Bronchial epithelial cell (primary cell): ENCODE results near the gene WFDC12. TPM values are rescaled to one million over a fixed set of nuclear protein-coding genes. Genes with fewer than 3 reads are reported as not detected.

ENCODE experiments used
- DNase-seq: peaks from one replicate; pipeline ENCODE4 v3.0.0-alpha.2; 2010; ENCODE audit warnings: low read depth
- FAIRE-seq: peaks from 2 replicates; lab custom pipeline; 2011; peaks lifted over from hg19 to GRCh38; lab: Jason Lieb, UNC
- H3K27me3 ChIP-seq: 2 replicates; pipeline ENCODE4 v1.5.1; 2011; ENCODE audit warnings: low read length; ENCODE audit not compliant: control insufficient read depth, insufficient read depth
- H3K36me3 ChIP-seq: 2 replicates; pipeline ENCODE4 v1.5.1; 2011; ENCODE audit warnings: low read length; ENCODE audit not compliant: control insufficient read depth, insufficient read depth
- H3K4me3 ChIP-seq: 2 replicates; pipeline ENCODE4 v1.5.1; 2011; ENCODE audit warnings: mild to moderate bottlenecking, low read depth, low read length, control low read depth
- CTCF ChIP-seq: IDR thresholded peaks from 2 replicates; pipeline ENCODE4 v1.5.1; 2011; ENCODE audit warnings: mild to moderate bottlenecking, moderate library complexity, low read length, control low read depth, inconsistent platforms; ENCODE audit not compliant: insufficient read depth, severe bottlenecking
- total RNA-seq: library from RNA; depleted of rRNA; stranded (reverse); fragments of >200 nt; gene quantifications from 2 replicates; pipeline ENCODE4 v1.2.1, GENCODE V29; 2014

The WFDC12 gene
- total RNA-seq, 1 donor from 2014 or later: not detected

DNA sequence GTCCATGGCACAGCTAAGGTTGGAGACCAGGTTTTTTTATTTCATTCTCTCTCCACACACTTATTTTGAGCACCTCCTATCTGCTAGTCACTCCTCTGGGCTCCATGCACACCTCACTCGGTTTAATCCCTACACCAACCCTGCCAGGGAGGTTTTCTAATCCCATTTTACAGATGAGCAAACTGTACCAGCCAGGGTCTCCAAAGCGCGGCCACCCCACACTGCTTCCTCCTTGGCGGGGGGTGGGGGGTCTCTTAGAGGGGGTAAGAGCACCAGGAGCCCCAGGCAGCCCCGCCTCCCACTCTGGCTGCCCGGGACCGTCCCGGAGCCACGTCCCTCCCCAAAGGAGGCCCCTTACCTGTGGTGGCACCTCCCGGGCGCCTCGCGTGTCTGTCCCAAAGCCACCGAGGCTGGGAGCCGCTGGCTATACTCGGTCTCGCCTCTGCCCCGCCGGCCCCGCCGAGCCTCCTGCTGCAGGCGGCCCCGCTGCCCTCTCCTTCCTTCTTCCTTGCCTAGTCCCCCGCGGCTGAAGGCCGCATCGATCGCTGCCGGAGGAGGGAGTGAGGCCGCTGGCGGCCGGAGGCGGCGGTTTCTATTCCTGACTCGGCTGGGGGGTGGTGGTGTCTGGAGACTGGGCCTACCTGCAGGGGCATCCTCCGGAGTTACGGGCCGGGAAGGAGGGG is 23.6 kb downstream of the WFDC12 start, which contains the start of gene KCNS1:
KCNS1 (minus strand) TSS at position 565 of the 683 bp plus-strand sequence. CDS start 1,891 bp downstream, outside the sequence.
- no peak within 1 kb of the TSS for H3K4me3 ChIP-seq
- DNase-seq: no peak
- no peak for FAIRE-seq

GRCh38 chr20:45098103-45098773 is 26.0 kb downstream of the WFDC12 start:
- DNase-seq (peak; percentile 39), FAIRE-seq (no peak)
- Histone ChIP-seq H3K27me3 (peaks cover 10% of the 10 kb centered on the region), H3K36me3 (no peaks in the 10 kb centered on the region), H3K4me3 (peak overlapping the region; percentile 10)
- TF ChIP-seq CTCF: peak; percentile 40

More for the DNA sequence above, 23.6 kb downstream of the WFDC12 start, which contains the start of gene KCNS1:
- no peak for TF ChIP-seq CTCF
- H3K27me3 ChIP-seq: peaks cover 10% of the 10 kb centered on the region
- H3K36me3 ChIP-seq: no peaks in the 10 kb centered on the region

DNA sequence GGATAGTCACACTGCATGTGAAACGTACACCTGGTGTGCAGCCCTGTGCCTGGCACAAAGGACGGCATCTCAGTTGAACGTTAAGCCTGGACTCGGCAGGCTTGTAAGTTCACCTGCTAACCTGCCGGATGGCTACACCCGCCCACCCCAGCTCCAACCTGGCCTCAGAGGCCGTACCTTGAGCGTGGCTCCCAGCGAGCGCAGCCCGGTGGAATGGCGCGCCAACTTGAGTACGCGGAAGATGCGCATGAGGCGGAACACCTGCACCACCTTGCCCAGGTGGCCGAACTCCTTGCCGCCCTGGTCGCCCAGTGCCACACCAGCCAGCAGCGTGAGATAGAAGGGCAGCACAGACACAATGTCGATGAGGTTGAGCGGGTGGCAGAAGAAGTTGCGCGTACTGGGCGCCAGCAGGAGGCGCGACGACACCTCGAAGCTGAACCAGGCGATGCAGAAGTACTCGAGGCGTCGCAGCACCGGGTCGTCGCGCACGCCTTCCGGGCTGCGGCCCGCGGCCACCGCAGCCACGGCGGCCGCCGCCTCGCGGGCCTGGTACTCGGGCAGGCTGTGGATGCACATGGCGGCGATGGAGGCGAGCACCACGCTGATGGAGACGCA is 26.7 kb downstream of the WFDC12 start:
- TF ChIP-seq CTCF: peak; percentile 62
- Histone ChIP-seq H3K36me3 (no peaks in the 10 kb centered on the region), H3K4me3 (peak overlapping the region; percentile 10), H3K27me3 (peaks cover 10% of the 10 kb centered on the region)
- no peak for FAIRE-seq
- DNase-seq: no peak

- Histone ChIP-seq H3K27me3 (peaks cover 10% of the 10 kb centered on the region), H3K36me3 (no peaks in the 10 kb centered on the region), H3K4me3 (no peak overlapping the region)
- no peak for TF ChIP-seq CTCF
- DNase-seq (no peak), FAIRE-seq (no peak)
These were observed 27.5 kb downstream of the WFDC12 start for GRCh38 chr20:45096781-45097180.

DNA sequence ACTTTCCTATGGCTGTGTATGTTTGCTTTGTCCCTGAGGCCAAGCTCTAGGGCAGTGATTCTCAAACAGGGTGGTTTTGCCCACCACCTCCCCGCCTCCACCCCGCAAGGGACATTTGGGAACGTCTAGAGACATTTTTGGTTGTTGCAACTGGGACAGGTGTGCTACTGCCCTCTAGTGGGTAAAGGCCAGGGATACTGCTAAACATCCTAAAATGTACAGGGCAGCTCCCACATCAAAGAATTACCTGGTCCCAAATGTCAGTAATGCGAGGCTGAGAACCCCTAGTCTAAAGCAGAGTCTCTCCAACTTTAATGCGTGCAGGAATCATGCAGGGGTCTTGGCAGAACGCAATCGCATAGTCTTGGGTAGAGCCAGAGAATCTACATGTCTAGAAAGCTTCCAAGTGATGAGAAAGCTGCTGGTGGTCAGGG is 28.4 kb downstream of the WFDC12 start:
- DNase-seq (peak; percentile 61), FAIRE-seq (no peak)
- Histone ChIP-seq H3K36me3 (no peaks in the 10 kb centered on the region), H3K4me3 (no peak overlapping the region), H3K27me3 (peaks cover 10% of the 10 kb centered on the region)
- peak; percentile 85 for TF ChIP-seq CTCF
